Heart left ventricle (tissue), 16 donors: ENCODE results near the gene ESPNL. TPM values are rescaled to one million over a fixed set of nuclear protein-coding genes. Genes with fewer than 3 reads are reported as not detected.

Experiments used
- ATAC-seq, 4 donors: fragments of 200-7000 bp; cut with Tn5 transposase; one replicate each; pipeline ENCODE4 v1.9.1; 2020 to 2022; ENCODE audit warnings: moderate library complexity in 4 of 4, mild to moderate bottlenecking in 3 of 4, moderate number of reproducible peaks in 1 of 4
- DNase-seq, 5 donors: peaks; one replicate each; pipeline ENCODE4 v3.0.0-alpha.2; 2020
- H3K27ac ChIP-seq, 12 donors: fragments of 200-600 bp; sonication (generic) in 4 of 12; one replicate each; pipeline versions ENCODE4 v1.5.0 to v1.8.0; 2016 to 2022; ENCODE audit warnings: mild to moderate bottlenecking in 2 of 12
- H3K27me3 ChIP-seq, 9 donors: fragments of 200-600 bp; sonication (generic) in 2 of 9; one replicate each; pipeline versions ENCODE4 v1.5.1 to v1.8.0; 2016 to 2022; ENCODE audit warnings: mild to moderate bottlenecking in 3 of 9
- H3K36me3 ChIP-seq, 9 donors: fragments of 200-600 bp; sonication (generic) in 2 of 9; one replicate each; pipeline versions ENCODE4 v1.5.0 to v1.8.0; 2018 to 2022; ENCODE audit warnings: mild to moderate bottlenecking in 2 of 9
- H3K4me1 ChIP-seq, 12 donors: fragments of 200-600 bp; sonication (generic) in 4 of 12; one replicate each; pipeline versions ENCODE4 v1.5.0 to v1.8.0; 2016 to 2022; ENCODE audit warnings: mild to moderate bottlenecking in 3 of 12
- H3K4me3 ChIP-seq, 12 donors: fragments of 200-600 bp; sonication (generic) in 4 of 12; one replicate each; pipeline versions ENCODE4 v1.5.0 to v1.8.0; 2017 to 2022; ENCODE audit warnings: mild to moderate bottlenecking in 9 of 12, moderate library complexity in 4 of 12
- H3K9me3 ChIP-seq, 12 donors: fragments of 200-600 bp; sonication (generic) in 4 of 12; one replicate each; pipeline versions ENCODE4 v1.5.0 to v1.8.0; 2016 to 2022; ENCODE audit warnings: mild to moderate bottlenecking in 1 of 12
- CTCF ChIP-seq, 12 donors: fragments of 200-600 bp; sonication (generic) in 4 of 12; IDR thresholded peaks; one replicate each; pipeline versions ENCODE4 v1.5.0 to v1.8.0; 2018 to 2022; ENCODE audit warnings: antibody characterized with exemption in 12 of 12, mild to moderate bottlenecking in 5 of 12
- POLR2A ChIP-seq, 2 donors: fragments of 450-650 bp; IDR thresholded peaks; one replicate each; pipeline ENCODE4 v1.6.1; 2017; ENCODE audit warnings: antibody characterized with exemption in 2 of 2, mild to moderate bottlenecking in 2 of 2, moderate library complexity in 2 of 2
- WGBS, 4 donors: extraction: QIAGEN DNeasy Blood & Tissue Kit in 2 of 4; methylation state at CpG; one replicate each; pipeline versions ENCODE4 v1.1.5 to v1.1.7; 2013 to 2018; 5-methylcytosine and 5-hydroxymethylcytosine counted together
- intact Hi-C, 10 donors: fragments of 100-400 bp; cut with DNase I; formaldehyde crosslinking; loops; one replicate each; pipeline versions ENCODE4 v1.11.1 to v1.14.2; 2022
- polyA plus RNA-seq, 2 donors: library from polyadenylated mRNA; stranded (reverse); fragments of 200-250 nt; gene quantifications; one replicate each; pipeline ENCODE4 v1.2.3, GENCODE V29; 2013
- total RNA-seq, 9 donors: library from RNA; depleted of rRNA in 2 of 9; stranded (reverse); fragments of >200 nt in 2 of 9; fragmentation: NEBNext Ultra II Directional in 3 of 9; extraction: Animal tissue kit (Norgen Biotek cat#: 25700) in 3 of 9; gene quantifications; one replicate each; pipeline versions ENCODE4 v1.1.0 to v1.2.4, GENCODE V29; 2016 to 2023
- donor health status: ischemic (EF 13 %, LVEDD 7.1; RV severe dilation, severe dysfunction).
- donor health status: healthy with polysubstance abuse.
- donor health status: DM: no; HTN: yes; CAD: no.
- donor health status: DM: no; HTN: no; CAD: no.
- donor health status: ischemic (EF 25% LVEDD 6.9; RV normal size, moderate dysfunction).
- donor health status: ischemic (EF 25% LVEDD 5.7; RV mildly dilated, moderate dysfunction).
- donor health status: healthy.
- donor health status: DM: yes; HTN: yes; CAD: no.
- donor health status: ischemic (EF 35%, LVEDD 5.7; RV mildly dilated, moderate dysfunction).
- donor health status: nonischemic (EF 11% LVEDD 7.7; RV severe dilation, severe dysfunction).
- donor health status: DM: yes; HTN: yes; CAD: no.
- donor health status: PGD.
- donor health status: ischemic (EF 29% LVEDD 5.4; RV normal size, mild dysfunction).
- donor health status: nonischemic (EF 23%, LVEDD 6.1; RV moderate dilation, normal function).

The ESPNL gene
- total and polyA plus RNA-seq, 11 donors, result 0.05 to 1.2 (median 0.27) TPM; not detected in 2

- Histone ChIP-seq H3K4me3 (peak overlapping the region in 11 of 12 donors; percentile 22 to 56 (median 45)), H3K9me3 (no peaks in the 10 kb centered on the region), H3K36me3 (peaks cover 0 to 8% (median 0%) of the 10 kb centered on the region in 9 donors), H3K4me1 (peaks cover 0 to 65% (median 32%) of the 10 kb centered on the region in 12 donors), H3K27me3 (no peaks in the 10 kb centered on the region), H3K27ac (peak overlapping the region; percentile 73 to 96 (median 86))
- intact Hi-C loops, result loop anchor here in 7 of 10 donors (1.0 to 10.0 kb wide), 5 partner anchors 77 to 285 kb away; partner anchors contain the start of genes RAMP1 (in 4 of the 7) and SCLY (in 1 of the 7)
- TF ChIP-seq POLR2A (IDR thresholded peaks at IDR 0.05), result no peak
- TF ChIP-seq CTCF (IDR thresholded peaks at IDR 0.05), result peak in 11 of 12 donors; percentile 52 to 74 (median 62)
- ATAC-seq (peak; percentile 27 to 51 (median 40)), DNase-seq (peak in 1 of 5 donors; percentile 55)
- 35 to 47% (median 38%) methylated on average over 27 to 56 of the region's 56 CpGs for WGBS, 4 donors
Measured at GRCh38 chr2:238139196-238140039, 39.3 kb downstream of the ESPNL start.

GRCh38 chr2:238140040-238140439 is 39.9 kb downstream of the ESPNL start:
- Histone ChIP-seq H3K36me3 (peaks cover 0 to 8% (median 0%) of the 10 kb centered on the region in 9 donors), H3K4me1 (peaks cover 0 to 65% (median 32%) of the 10 kb centered on the region in 12 donors), H3K4me3 (peak overlapping the region in 1 of 12 donors; percentile 49), H3K27ac (peak overlapping the region in 1 of 12 donors; percentile 91), H3K9me3 (no peaks in the 10 kb centered on the region), H3K27me3 (no peaks in the 10 kb centered on the region)
- intact Hi-C loops, result loop anchor here in 3 of 10 donors (5.0 to 10.0 kb wide), 2 partner anchors 283 to 285 kb away; partner anchors contain the start of gene RAMP1 (in 3 of the 3)
- TF ChIP-seq POLR2A (IDR thresholded peaks at IDR 0.05) (no peak), CTCF (IDR thresholded peaks at IDR 0.05) (no peak)
- no peak for ATAC-seq
- no peak for DNase-seq
- 77 to 94% (median 86%) methylated on average over 4 to 7 of the region's 7 CpGs for WGBS, 4 donors

GRCh38 chr2:238140721-238141540 is 40.8 kb downstream of the ESPNL start:
- intact Hi-C loops, result loop anchor here in 3 of 10 donors (5.0 to 10.0 kb wide), 2 partner anchors 284 to 286 kb away; partner anchors contain the start of gene RAMP1 (in 3 of the 3)
- H3K27ac ChIP-seq, result no peak overlapping the region
- WGBS, 4 donors, result 87 to 94% (median 91%) methylated on average over 14 to 60 of the region's 60 CpGs
- DNase-seq, result no peak
- H3K4me3 ChIP-seq, result no peak overlapping the region
- ATAC-seq, result no peak
- no peaks in the 10 kb centered on the region for H3K27me3 ChIP-seq
- peaks cover 0 to 8% (median 0%) of the 10 kb centered on the region in 9 donors for H3K36me3 ChIP-seq
- TF ChIP-seq CTCF (IDR thresholded peaks at IDR 0.05) (no peak), POLR2A (IDR thresholded peaks at IDR 0.05) (no peak)
- H3K9me3 ChIP-seq, result no peaks in the 10 kb centered on the region
- peaks cover 0 to 65% (median 32%) of the 10 kb centered on the region in 12 donors for H3K4me1 ChIP-seq
